Measurements from ENCODE around the gene CATSPER4.

CATSPER4 gene

DNA sequence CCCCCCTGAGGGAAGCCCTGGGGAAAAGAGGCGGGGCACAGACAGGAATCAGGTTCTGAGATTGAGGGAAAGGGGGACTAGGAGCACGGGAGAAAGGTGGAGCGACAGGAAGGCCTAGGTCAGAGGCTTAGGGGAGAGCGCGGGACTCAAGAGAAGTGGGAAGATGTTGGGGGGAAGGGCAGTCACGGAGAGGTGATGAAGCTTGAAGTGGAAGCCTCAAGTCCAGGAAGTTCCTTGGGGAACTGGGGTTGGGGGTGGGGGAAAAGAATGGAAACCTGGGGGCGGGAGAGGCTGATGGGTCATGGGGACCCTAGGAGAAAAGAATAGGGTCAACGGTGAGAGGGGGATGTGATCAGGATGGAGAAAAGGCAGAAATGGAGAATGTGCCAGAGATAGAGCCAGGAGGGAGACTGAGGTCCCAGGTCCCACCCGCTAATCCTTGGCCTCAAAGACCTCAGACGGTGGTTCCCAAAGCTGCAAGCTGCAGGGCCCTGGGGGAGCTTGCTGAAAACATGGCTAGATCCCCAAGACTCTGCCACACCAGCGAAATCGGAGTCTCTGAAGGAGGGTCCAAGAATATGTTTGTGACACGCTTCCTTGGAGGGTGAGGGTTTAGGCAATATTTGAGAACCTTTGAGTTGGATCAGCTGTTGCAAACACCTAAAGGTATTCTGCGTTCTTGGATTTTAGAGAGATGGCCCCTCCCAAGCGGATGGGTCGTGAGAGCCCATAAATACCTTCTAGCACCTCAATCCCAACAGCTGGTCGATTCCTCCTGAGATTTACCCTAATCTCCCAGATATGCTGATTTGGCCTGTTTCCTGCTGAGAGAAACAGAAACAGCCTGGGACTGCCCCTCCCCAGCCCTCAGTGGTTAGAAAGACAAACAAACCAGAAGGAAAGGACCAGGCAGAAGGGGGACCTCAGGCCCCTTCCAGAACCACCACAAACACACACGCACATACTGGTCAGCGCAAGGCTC, 25.2 kb upstream of the CATSPER4 start:
- DNase-seq (ENCODE audit: low read depth), result no peak

DNA sequence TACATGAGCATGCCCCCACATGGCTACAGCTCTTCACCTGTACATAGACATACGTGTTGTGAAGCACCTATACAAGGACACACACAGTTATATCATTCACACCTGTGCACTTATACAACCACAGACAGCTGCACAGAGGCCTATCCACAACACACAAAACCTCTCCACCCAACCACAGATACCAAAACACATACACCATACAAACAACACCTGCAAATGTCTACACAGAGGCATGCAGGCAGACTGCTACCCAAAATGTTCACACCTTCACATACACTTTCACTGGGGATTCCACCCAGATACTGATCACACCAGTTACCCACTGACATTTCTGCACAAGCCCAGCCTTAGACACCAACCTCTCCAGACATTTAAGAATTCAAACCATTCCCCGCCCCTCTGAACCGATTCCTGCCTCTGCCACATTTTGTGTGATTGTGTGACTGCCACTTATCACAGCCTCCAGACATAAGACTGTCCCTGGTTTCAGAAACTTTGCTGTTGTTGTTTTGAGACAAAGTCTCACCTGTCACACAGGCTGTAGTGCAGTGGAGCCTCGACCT, 23.6 kb upstream of the CATSPER4 start:
- no peak for DNase-seq (ENCODE audit: low read depth)

DNA sequence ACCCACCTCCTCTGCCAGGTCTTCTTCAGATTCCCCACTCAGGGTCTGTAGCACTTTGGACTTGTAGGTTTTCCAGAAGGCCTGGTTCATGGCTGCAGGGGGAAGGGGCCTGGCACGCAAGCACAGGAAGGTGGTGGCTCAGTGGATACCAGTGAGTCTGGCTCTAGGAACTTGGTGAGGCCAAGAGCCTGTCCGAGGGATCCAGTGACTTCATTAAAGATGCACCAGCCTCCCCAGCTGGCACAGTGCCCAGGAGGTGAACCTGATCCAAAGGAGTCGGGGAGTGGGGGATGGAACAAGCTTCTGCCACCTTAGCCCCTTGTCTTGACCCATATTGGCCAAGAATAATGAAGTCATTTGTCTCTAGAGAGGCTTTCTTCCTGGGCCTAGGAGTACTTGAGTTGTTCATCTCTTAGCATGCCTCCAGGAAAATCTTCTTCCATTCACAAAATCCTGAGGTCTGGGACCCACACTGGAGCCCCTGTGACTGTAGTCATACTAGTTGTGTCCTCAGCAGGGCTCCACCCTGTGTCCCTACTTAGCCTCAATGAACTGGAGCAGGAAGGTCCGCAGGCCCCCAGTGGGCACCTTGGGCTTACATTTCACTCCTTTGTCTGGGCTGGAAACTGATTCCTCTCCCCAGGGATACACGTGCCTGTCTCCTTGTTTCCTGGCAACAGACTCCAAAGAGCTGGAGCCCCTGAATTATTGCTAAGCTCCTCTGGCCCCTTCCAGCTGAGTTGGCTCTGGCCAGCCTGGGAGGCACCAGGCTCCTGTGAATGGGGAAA, 21.8 kb upstream of the CATSPER4 start, which contains the start of gene C1orf232:
Gene C1orf232 (minus strand): TSS at position 554 of the 788 bp plus-strand sequence. CDS start 464 bp downstream, at position 90.
- DNase-seq (ENCODE audit: low read depth), result no peak

DNA sequence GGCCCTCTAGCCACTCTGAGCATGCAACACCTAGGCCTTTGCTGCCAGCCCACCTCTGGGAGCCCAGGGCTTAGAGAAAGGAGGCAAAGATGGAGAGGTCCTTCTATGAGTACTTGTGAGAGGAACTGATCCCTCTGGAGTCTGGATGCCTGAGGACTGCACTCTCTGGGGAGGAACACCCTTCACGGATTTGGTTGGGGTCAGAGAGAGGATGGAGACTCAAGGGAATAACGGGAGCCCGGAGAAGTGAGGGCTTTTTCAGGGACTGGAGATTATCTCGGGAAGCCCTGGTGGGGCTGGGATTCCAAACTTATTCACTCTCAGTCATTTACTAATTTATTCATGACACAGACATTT, 21.2 kb upstream of the CATSPER4 start:
- DNase-seq (ENCODE audit: low read depth), result no peak

DNA sequence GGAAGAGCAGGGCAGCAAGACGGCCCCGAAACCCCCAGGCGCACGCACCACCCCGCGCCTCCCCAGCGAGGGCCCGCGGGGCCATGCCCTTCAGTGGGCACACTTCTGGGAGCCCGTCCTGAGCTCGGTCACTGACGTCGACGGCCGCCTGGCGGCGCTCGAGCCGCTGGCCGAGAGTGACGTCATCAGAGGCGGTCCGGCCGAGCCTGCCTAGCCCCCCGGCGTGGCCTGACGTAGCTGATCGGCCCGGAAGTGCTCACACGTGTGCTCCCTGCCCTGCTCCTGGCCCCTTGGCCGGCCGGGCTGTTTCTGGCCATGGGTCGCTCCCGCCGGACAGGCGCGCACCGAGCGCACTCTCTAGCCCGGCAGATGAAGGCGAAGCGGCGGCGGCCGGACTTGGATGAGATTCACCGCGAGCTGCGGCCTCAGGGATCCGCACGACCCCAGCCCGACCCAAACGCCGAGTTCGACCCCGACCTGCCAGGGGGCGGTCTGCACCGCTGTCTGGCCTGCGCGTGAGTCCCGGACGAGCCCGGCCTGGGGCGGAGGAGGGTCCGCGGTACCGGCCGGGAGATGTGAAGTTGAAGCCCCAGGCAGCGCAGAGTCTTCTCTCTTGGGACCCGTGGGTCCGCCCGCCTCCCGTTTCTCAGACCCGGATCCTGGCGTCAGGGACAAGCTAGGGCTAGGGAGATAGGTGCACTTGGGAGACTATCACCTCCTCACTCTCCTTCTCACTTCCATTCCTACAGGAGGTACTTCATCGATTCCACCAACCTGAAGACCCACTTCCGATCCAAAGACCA, 20.5 kb upstream of the CATSPER4 start, which contains the start of gene ZNF593:
Gene ZNF593 (plus strand): TSS at position 240 of the 803 bp plus-strand sequence. CDS start 76 bp downstream, at position 316.
- peak; percentile 83 for DNase-seq (ENCODE audit: low read depth)

DNA sequence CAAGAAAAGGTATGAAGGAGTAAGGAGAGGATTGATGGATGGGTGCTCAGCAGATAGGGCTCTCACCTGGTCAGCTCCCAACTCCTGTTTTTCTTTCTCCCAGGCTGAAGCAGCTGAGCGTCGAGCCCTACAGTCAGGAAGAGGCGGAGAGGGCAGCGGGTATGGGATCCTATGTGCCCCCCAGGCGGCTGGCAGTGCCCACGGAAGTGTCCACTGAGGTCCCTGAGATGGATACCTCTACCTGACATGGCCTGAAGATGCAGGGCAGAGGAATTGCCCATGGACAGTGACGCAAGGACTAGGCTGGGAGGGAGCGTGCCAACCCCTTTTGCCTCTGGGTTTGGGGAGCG, 20.0 kb upstream of the CATSPER4 start:
- no peak for DNase-seq (ENCODE audit: low read depth)

DNA sequence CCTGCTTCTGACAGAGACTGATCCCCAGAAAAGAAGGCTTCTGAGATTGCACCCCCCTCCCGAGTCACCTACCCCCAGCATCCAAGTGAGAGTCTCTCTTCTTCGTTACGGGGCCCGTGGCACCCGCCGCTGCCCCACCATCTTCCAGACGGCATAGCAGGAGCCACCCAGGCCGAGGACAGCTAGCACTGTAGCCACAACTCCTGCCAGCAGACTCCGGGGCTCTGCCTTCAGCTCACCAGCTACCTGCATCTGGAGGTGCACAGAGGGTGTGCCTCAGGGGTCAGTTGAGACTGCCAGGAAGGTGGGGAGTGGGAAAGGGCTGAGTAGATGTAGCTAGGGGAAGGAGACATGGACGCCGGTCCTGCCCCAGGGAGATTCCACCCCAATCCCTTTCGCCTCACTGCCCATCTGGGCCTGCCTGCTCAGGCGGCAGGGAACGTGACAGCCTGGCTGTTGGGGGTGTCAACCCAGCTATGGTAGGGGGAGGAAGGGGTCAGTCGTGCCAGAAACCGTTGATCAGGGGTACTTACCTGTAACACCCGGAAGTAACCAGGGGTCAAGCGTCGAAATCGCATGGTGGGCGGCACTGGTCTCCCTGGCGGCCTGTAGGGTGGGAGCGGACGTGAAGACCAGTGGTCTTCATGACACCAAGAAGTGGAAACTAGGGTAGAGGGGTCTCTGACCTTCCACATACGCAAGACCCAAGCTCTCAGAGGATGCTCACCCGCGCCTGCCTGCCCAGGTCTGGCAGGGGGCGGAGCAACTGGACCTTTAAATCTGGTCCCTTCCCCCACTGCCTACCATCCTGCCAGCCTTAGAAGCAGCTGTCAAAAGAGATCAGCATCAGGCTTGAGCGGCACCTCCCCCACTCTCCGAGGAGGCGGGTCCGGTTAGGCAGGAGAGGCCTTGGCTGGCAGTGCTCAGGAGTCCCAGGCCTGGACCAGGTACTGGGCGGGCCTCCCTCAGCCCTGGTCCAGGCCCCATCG, 19.0 kb upstream of the CATSPER4 start, which contains the start of gene ZNF593OS:
Gene ZNF593OS (minus strand): TSS at position 749 of the 989 bp plus-strand sequence. CDS start 171 bp downstream, at position 578.
- DNase-seq (ENCODE audit: low read depth), result no peak

DNA sequence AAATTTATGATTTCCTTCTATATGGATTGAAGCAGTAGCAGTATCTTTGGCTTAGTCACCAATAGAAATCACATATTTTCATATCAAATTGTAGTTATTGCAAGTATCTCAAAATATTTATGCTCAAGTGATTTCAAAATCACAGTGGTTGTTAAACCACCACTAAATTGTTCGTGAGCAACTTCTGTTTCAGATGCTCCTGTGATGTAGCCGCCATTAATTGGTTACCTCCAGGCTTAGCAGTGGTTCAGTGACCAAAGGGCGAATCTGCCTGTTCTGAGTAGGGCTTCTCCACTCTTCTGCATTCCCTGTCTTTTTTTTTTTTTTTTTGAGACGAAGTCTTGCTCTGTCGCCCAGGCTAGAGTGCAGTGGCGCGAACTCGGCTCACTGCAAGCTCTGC, 15.1 kb upstream of the CATSPER4 start:
- no peak for DNase-seq (ENCODE audit: low read depth)

DNA sequence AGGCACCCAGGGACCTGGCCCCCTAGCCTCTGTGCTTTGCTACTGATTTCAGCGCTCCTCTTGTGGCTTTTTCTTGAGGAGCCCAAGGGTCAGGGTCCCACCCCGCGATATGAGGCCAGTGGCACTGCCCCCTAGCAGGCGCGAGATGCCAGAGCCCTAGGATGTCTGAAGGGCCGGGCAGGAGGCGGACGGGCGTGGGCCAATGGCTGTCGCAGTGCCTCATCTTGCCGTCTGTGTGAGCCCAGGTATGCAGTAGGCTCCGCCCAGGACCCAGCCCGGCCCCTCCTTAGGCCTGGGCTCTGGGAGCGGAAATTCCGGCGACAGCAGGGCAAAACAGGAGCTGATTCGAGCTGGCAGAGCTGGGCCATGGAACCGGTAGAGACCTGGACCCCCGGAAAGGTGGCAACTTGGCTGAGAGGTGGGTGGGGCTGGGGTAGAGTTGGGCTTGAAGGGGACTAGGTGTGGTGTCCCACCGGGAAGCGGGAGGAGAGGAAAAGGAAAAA, 13.2 kb upstream of the CATSPER4 start, which contains the start of gene CNKSR1:
Gene CNKSR1 (plus strand): TSS at position 310 of the 503 bp plus-strand sequence. CDS start 57 bp downstream, at position 367.
- no peak for DNase-seq (ENCODE audit: low read depth)

DNA sequence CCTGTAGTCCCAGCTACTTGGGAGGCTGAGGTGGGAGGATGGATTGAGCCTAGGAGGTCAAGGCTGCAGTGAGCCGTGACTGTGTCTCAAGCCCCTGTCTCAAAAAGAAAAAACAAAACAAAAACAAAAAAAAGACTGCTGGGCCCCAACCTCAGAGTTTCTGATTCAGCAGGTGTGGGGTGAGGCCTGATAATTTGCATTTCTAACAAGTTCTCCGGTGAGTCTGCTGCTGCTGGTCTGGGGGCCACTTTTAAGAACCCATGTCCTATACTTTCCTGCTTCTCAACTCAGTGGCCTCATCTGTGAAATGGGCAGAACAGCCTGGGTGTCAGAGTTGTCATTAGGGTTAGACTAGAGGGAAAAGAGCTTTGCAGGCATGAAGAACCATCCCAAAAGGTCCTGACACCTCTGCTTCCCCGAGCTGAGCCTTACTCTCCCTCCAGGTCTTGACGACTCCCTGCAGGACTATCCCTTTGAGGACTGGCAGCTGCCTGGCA, 10.3 kb upstream of the CATSPER4 start:
- DNase-seq (ENCODE audit: low read depth), result no peak

DNA sequence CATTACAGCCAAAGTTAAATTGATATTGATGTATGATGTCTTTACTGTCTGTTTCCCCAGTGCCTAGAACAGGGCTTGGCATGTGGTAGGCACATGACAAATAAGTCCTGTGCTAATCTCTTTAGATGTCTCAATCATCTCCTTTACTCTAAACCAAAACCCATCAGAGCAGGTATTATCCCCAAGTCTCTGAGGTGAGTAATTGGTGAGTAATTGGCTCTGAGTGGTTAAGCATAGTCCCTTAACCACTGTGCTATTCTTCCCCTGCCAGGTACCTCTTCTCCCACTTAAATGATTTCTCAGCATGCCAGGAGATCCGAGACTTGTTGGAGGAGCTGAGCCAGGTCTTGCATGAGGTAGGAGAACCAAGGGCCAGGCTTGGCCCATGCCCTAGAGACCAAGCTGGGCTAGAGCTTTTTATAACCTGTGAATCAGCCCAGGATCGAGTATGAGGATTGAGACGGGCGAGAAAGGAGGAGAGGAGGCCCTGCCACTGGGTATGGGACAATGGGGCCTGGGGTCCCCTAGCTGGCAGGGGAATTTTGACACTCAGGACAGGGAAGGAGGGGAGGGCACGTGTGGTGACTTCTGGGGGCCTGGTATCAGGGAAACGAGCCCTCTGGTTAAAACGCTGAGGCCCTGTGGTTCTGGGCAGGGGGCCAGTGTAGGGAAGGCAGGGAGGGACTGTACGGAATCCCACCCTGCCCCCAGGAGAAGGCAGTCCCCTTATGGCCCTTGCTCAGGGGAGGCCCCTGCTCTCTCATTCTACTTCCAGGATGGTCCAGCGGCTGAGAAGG, 8.6 kb upstream of the CATSPER4 start:
- DNase-seq (ENCODE audit: low read depth), result no peak

DNA sequence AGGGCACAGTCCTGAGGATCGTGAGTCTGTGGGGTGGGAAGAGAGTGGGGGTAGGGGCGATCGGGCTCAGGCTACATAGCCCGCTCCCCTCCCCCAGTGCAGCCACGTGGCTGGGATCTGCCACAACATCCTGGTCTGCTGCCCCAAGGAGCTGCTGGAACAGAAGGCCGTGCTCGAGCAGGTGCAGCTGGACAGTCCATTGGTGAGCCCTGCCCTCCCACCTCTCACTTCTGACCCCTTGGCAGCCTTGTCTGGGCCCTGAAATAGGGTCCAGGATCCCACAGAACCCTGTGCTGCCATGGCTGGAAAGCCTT, 8.1 kb upstream of the CATSPER4 start:
- DNase-seq (ENCODE audit: low read depth), result no peak

DNA sequence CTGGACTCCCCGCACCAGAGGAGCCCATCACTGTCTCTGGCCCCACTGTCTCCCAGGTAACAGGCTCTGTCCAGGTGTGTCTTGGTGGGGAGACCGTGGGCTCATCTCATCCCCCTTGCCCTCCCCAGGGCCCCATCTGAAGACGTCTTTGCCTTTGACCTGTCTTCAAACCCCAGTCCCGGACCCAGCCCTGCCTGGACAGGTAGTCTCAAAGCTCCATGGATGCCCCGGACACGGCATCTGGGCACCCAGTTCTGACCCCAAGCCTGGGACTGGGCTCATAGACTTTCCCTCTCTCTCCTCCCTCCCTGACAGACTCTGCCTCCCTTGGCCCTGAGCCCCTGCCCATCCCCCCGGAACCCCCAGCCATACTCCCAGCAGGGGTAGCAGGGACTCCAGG, 6.3 kb upstream of the CATSPER4 start:
- DNase-seq (ENCODE audit: low read depth), result no peak

DNA sequence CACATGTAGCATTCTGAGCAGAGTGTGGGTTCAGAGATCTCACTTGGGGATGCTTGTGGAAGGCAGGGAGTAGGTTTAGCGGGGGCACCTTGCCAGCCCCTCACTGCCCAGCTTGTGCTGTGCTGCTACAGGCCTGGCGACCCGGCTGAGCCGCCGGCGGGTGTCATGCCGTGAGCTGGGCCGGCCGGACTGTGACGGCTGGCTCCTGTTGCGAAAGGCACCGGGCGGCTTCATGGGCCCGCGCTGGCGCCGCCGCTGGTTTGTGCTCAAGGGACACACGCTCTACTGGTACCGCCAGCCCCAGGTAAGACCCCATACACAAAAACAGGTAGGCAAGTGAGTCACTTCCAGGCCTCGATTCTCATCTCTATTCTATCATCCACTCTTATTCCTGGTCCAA, 5.5 kb upstream of the CATSPER4 start:
- no peak for DNase-seq (ENCODE audit: low read depth)

DNA sequence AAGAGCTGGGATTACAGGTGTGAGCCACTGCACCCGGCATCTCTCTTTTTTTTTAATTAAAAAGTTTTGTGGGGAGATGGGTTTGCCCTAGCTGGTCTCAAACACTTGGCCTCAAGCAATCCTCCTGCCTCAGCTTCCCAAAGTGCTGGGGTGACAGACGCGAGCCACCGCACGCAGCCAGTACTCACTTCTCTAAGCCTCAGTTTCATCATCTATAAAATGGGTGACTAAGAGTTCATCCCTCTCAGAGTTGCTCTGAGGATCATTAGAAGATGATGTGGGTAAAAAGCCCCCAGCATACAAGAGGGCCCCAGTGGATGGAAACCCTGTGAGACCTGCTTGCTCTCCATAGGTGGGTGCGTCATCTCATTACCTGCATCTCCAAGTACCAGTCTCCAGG, 2.5 kb upstream of the CATSPER4 start:
- DNase-seq (ENCODE audit: low read depth), result no peak

DNA sequence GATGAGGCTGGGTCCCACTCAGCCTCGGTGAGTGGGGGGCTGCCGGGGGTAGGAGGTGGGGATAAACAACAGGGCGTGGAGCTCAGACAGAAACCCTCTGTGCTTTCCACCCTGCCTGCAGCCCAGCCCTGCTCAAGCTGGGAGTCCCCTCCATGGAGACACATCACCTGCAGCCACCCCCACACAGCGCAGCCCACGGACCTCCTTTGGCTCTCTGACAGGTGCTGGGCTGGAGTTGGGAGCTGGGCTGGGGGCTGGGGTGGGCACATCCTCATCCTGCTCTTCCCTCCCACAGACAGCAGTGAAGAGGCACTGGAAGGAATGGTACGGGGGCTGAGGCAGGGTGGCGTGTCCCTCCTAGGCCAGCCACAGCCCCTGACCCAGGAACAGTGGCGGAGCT, 1.9 kb upstream of the CATSPER4 start:
- no peak for DNase-seq (ENCODE audit: low read depth)

DNA sequence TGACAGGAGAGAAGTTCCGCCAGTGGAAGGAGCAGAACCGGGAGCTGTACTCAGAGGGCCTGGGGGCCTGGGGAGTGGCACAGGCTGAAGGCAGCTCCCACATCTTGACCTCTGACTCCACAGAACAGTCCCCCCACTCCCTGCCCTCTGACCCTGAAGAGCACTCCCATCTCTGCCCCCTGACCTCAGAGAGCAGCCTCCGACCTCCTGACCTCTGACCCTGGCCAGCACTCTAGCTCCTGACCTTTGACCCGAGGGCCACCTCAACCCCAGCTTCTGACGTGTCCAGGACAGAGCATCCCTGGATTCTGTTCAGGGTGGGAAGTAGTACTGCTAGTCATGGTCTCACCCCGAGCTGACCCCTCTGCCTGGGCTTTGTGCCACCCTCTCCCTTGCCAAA, 1.1 kb upstream of the CATSPER4 start:
- no peak for DNase-seq (ENCODE audit: low read depth)

DNA sequence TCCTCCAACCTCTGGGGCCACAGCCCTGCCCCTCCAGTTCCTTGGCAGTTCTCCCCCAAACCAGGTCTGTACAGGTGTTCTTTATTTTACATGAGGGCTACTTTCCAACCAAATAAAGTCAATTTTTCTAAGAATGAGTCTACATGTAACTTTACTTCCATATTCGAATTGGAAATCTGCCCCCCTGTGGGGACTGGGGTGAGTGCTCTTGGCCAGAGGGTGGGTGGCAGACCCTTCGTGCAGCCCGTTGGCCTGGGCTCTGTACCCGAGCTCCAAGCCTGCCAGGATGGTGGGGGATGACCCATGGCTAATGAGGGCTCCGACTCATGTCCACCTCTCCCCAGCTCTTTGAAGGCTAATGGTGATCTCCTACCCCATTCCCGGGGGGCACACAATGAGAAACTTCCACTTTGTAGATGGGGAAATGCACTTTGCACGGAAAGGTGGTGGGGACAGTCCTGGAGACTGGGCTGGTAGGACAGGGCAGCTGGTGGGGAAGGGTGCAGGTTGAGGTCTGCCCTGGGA, 589 bp upstream of the CATSPER4 start:
- no peak for DNase-seq (ENCODE audit: low read depth)

DNA sequence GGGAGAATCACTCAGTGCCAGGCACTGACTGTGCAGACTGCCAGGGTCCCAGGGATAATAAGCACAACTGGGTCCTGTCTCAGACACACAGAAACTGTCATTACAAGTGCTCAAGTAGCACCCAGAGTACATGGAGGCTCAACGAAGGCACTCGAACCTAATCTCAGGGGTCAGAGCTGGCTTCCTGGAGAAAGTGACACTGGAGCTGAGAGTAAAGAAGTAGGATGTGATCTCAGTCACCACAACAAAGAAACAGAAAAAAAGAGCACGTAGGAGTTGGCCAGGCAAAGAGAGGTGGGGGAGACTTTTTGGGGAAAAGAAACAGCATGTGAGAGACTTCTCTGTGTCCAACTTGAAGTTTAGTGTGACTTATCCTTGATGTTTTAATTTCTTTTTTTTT, 1.3 kb downstream of the CATSPER4 start:
- no peak for DNase-seq (ENCODE audit: low read depth)
